ENCODE measurements around the gene CD3E.
"Not testable (repeated sequence)": the region's sequence is repeated elsewhere in the genome, so short reads cannot be mapped to it uniquely, and the experiment has no call there.

The CD3E gene

GRCh38 chr11:118304227-118304567 is 333 bp upstream of the CD3E start:
- no peak for TF ChIP-seq CTCF (conservative IDR thresholded peaks at IDR 0.05; ENCODE audit: low read length)
- no peak overlapping the region for H3K4me3 ChIP-seq (ENCODE audit: low read length)

DNA sequence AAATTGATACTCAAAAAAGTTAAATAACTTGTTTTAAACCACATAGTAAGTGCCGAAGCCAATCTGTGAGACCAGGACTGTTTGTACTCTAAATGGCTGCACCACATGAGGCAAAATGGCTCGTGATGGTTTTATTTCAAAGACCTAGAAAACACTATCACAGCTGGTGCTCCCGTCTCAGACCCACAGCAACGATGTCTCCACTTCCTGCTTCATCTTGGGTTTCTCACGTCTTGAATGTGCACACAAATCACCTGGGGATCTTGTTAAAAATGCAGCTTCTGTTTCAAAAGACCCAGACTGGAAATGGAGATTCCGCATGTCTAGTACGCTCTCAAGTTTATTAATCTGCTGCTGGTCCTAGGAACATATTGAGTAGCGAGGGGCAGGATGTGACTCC is 1.2 kb downstream of the CD3E start:
- no peak for TF ChIP-seq CTCF (conservative IDR thresholded peaks at IDR 0.05; ENCODE audit: low read length)
- no peak overlapping the region for H3K4me3 ChIP-seq (ENCODE audit: low read length)
- no peak for DNase-seq (ENCODE audit: low read depth)

More at GRCh38 chr11:118304227-118304567, 333 bp upstream of the CD3E start:
- DNase-seq (ENCODE audit: low read depth): no peak

GRCh38 chr11:118306556-118306955 is 2.0 kb downstream of the CD3E start:
- no peak for TF ChIP-seq CTCF (conservative IDR thresholded peaks at IDR 0.05; ENCODE audit: low read length)
- no peak overlapping the region for H3K4me3 ChIP-seq (ENCODE audit: low read length)
- DNase-seq (ENCODE audit: low read depth): no peak

- not testable (repeated sequence) for DNase-seq (ENCODE audit: low read depth); H3K4me3 ChIP-seq (ENCODE audit: low read length)
These were observed 4.5 kb downstream of the CD3E start for GRCh38 chr11:118308995-118309528.

DNA sequence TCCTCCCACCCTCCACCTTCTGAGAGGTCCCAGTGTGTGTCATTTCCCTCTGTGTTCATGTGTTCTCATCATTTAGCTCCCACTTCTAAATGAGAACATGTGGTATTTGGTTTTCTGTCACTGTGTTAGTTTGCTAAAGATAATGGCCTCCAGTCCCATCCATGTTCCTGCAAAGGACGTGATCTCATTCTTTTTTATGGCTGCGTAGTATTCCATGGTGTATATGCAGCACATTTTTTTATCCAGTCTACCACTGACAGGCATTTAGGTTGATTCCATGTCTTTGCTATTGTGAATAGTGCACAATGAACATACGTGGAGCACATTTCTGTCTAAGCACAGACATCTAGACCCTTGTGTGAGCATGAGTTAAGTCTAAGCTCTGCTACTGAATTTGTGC is 5.7 kb downstream of the CD3E start:
- TF ChIP-seq CTCF (conservative IDR thresholded peaks at IDR 0.05; ENCODE audit: low read length): no peak
- H3K4me3 ChIP-seq (ENCODE audit: low read length): no peak overlapping the region
- no peak for DNase-seq (ENCODE audit: low read depth)

DNA sequence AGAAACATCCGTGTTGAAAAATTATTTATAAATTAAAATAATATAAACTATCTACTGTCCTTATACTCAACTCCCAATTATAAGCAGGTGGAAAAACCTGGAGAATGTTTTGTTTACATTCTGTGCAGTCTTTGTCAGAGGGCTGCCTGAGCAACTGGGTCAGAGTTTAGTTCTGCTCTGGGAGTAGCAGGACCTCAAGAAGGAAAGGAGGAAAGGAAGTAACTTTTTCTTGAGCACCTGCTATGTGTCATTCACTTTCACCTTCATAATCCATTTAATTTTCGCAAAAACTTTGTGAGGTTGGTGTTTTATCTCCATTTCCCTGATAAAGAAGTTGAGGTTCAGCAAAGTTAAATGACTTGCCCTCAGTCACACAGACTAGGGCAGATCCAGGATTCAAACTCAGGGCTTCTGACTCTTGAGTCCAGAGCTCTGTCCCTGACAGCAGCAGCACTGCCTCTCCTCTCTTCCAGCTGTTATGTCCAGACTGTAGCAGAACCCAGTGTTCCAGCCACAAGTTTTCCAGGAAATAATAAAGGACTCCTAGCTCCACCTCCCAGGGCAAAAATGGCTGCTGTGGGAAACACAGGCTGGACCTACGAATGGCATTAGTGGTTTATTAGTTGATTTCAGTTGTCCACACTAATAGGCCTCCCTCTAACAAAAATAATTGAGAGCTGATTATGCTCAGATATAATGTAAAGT is 6.4 kb downstream of the CD3E start:
- no peak for DNase-seq (ENCODE audit: low read depth)
- no peak for TF ChIP-seq CTCF (conservative IDR thresholded peaks at IDR 0.05; ENCODE audit: low read length)

GRCh38 chr11:118311518-118311917 is 7.0 kb downstream of the CD3E start:
- H3K4me3 ChIP-seq (ENCODE audit: low read length): no peak overlapping the region
- DNase-seq (ENCODE audit: low read depth): no peak
- TF ChIP-seq CTCF (conservative IDR thresholded peaks at IDR 0.05; ENCODE audit: low read length): no peak

More for the DNA sequence above, 6.4 kb downstream of the CD3E start:
- no peak overlapping the region for H3K4me3 ChIP-seq (ENCODE audit: low read length)
